B cell (primary cell): ENCODE results near the gene ABCB6. TPM values are rescaled to one million over a fixed set of nuclear protein-coding genes. Genes with fewer than 3 reads are reported as not detected.

Experiments
- ATAC-seq: fragments of 200-7000 bp; cut with Tn5 transposase; one replicate; pipeline ENCODE4 v1.10.0; 2021; ENCODE audit warnings: low read depth, mild to moderate bottlenecking, moderate number of reproducible peaks, moderate library complexity
- CTCF ChIA-PET: fragments of 350-600 bp; sonication (Branson Sonifier 250); formaldehyde crosslinking; loops from one replicate; lab custom pipeline; 2021; ENCODE audit warnings: antibody characterized with exemption, inconsistent platforms; lab: Charles Lee
- POLR2A ChIA-PET: fragments of 350-600 bp; sonication (Branson Sonifier 250); formaldehyde crosslinking; loops from one replicate; lab custom pipeline; 2021; ENCODE audit warnings: antibody characterized with exemption; lab: Charles Lee
- DNase-seq: peaks from one replicate; pipeline ENCODE4 v3.0.0; 2013
- H2AFZ ChIP-seq: 2 replicates; pipeline ENCODE4 v1.6.1; 2012; ENCODE audit warnings: mild to moderate bottlenecking, low read depth, low read length; ENCODE audit not compliant: insufficient read depth, poor library complexity, severe bottlenecking
- H3K27ac ChIP-seq, 2 donors: 1 replicate in 1 of 2; 2 replicates in 1 of 2; pipeline ENCODE4 v1.5.1; 2012 to 2013; ENCODE audit warnings: low read length in 2 of 2, mild to moderate bottlenecking in 2 of 2, moderate library complexity in 1 of 2
- H3K27me3 ChIP-seq, 4 experiments: fragments of 200-600 bp in 1 of 4; sonication (generic) in 1 of 4; replicated peaks in 1 of 4; 1 replicate in 2 of 4; 2 replicates in 2 of 4; pipeline versions ENCODE4 v1.6.1 to v1.7.0; 2013 to 2016; ENCODE audit warnings: low read length in 3 of 4, mild to moderate bottlenecking in 2 of 4, mixed read lengths in 1 of 4, moderate library complexity in 1 of 4; ENCODE audit not compliant: insufficient read depth in 4 of 4, control insufficient read depth in 3 of 4; ENCODE audit errors: control extremely low read depth in 1 of 4
- H3K36me3 ChIP-seq, 2 experiments: replicated peaks in 1 of 2; 1 replicate in 1 of 2; 2 replicates in 1 of 2; pipeline versions ENCODE4 v1.6.1 to v1.7.1; 2013; ENCODE audit warnings: low read length in 1 of 2; ENCODE audit not compliant: insufficient read depth in 2 of 2, control insufficient read depth in 1 of 2; ENCODE audit errors: control extremely low read depth in 1 of 2, extremely low read depth in 1 of 2
- H3K4me1 ChIP-seq, 2 donors: fragments of 200-600 bp in 1 of 2; sonication (generic) in 1 of 2; 1 replicate in 1 of 2; 2 replicates in 1 of 2; pipeline versions ENCODE4 v1.5.1 to v1.6.1; 2013 to 2017; ENCODE audit warnings: low read length in 2 of 2; ENCODE audit not compliant: control insufficient read depth in 2 of 2, insufficient read depth in 2 of 2
- H3K4me2 ChIP-seq: replicated peaks from 2 replicates; pipeline ENCODE3; 2012; ENCODE audit warnings: mild to moderate bottlenecking, low read depth, low read length; ENCODE audit not compliant: poor library complexity, severe bottlenecking
- H3K4me3 ChIP-seq, 5 experiments: fragments of 200-600 bp in 1 of 5; sonication (generic) in 1 of 5; 1 replicate in 3 of 5; 2 replicates in 2 of 5; pipeline versions ENCODE4 v1.5.1 to v1.7.0; 2011 to 2016; ENCODE audit warnings: low read length in 4 of 5, mild to moderate bottlenecking in 4 of 5, low read depth in 2 of 5, control low read depth in 1 of 5, moderate library complexity in 1 of 5; ENCODE audit not compliant: insufficient read depth in 1 of 5; ENCODE audit errors: control extremely low read depth in 1 of 5, extremely low read depth in 1 of 5
- H3K79me2 ChIP-seq: fragments of 200-600 bp; sonication (generic); one replicate; pipeline ENCODE4 v1.6.0; 2016; ENCODE audit warnings: low read length; ENCODE audit not compliant: control insufficient read depth, insufficient read depth
- H3K9ac ChIP-seq: fragments of 200-600 bp; sonication (generic); 2 replicates; pipeline ENCODE4 v1.6.1; 2017; ENCODE audit warnings: mild to moderate bottlenecking, low read length, moderate library complexity
- H3K9me3 ChIP-seq, 3 donors: one replicate each; pipeline versions ENCODE4 v1.6.1 to v1.7.1; 2013; ENCODE audit warnings: low read length in 2 of 3; ENCODE audit not compliant: control insufficient read depth in 2 of 3, insufficient read depth in 1 of 3; ENCODE audit errors: control extremely low read depth in 1 of 3
- H4K20me1 ChIP-seq: 2 replicates; pipeline ENCODE4 v1.6.0; 2012; ENCODE audit warnings: mild to moderate bottlenecking, low read length; ENCODE audit not compliant: insufficient read depth, control insufficient read depth, poor library complexity, severe bottlenecking
- H3K27ac Mint-ChIP-seq: one replicate; pipeline ENCODE4 v1.8.0; 2021; ENCODE audit warnings: mixed read lengths
- H3K27me3 Mint-ChIP-seq: one replicate; pipeline ENCODE4 v1.8.0; 2021; ENCODE audit warnings: mixed read lengths
- H3K4me1 Mint-ChIP-seq: one replicate; pipeline ENCODE4 v1.8.0; 2021; ENCODE audit warnings: mixed read lengths
- H3K4me3 Mint-ChIP-seq: one replicate; pipeline ENCODE4 v1.8.0; 2021; ENCODE audit warnings: mixed read lengths
- H3K9me3 Mint-ChIP-seq: one replicate; pipeline ENCODE4 v1.8.0; 2022; ENCODE audit warnings: mixed read lengths; ENCODE audit not compliant: insufficient read depth
- CTCF ChIP-seq: fragments of 200-600 bp; IDR thresholded peaks from one replicate; pipeline ENCODE4 v1.8.0; 2022; ENCODE audit warnings: antibody characterized with exemption, mild to moderate bottlenecking
- EZH2 ChIP-seq: IDR thresholded peaks from 2 replicates; pipeline ENCODE4 v1.6.1; 2012; ENCODE audit warnings: borderline replicate concordance, low read depth, mild to moderate bottlenecking, moderate library complexity, low read length; ENCODE audit not compliant: insufficient read depth, poor library complexity, severe bottlenecking
- WGBS: methylation state at CpG from one replicate; pipeline ENCODE4 v1.1.5; 2013; ENCODE audit warnings: missing lambda C conversion rate; ENCODE audit not compliant: insufficient coverage; 5-methylcytosine and 5-hydroxymethylcytosine counted together
- intact Hi-C: fragments of 100-400 bp; cut with micrococcal nuclease; formaldehyde crosslinking; loops from one replicate; pipeline ENCODE4 v1.10.0; 2022
- polyA plus RNA-seq: library from polyadenylated mRNA; depleted of rRNA; stranded (reverse); fragments of >200 nt; gene quantifications from 2 replicates; pipeline ENCODE4 v1.2.3, GENCODE V29; 2012
- total RNA-seq, 2 donors: library from RNA; stranded (reverse); fragments of 120-200 nt in 1 of 2; gene quantifications; 1 replicate in 1 of 2; 2 replicates in 1 of 2; pipeline versions ENCODE4 v1.2.3 to v1.2.4, GENCODE V29; 2013 to 2022

The ABCB6 gene
- total and polyA plus RNA-seq, 2 donors (not counting 1 experiment from before 2014, with no cell fraction given): 10.5 to 15.3 TPM

- no peak overlapping the region for H3K4me2 ChIP-seq
- TF ChIP-seq EZH2: no peak
- no peak for TF ChIP-seq CTCF
- H3K9me3 ChIP-seq: no peaks in the 10 kb centered on the region
- ATAC-seq: no peak
- Mint-ChIP-seq H3K4me1 (peaks cover 9% of the 10 kb centered on the region), H3K9me3 (no peaks in the 10 kb centered on the region), H3K4me3 (no peak overlapping the region), H3K27me3 (no peaks in the 10 kb centered on the region), H3K27ac (no peak overlapping the region)
- H3K27me3 ChIP-seq: no peaks in the 10 kb centered on the region
- H2AFZ ChIP-seq: no peak overlapping the region
- DNase-seq: peak; percentile 3
- H3K9ac ChIP-seq: no peak overlapping the region
- peaks cover 0 to 7% of the 10 kb centered on the region in 2 donors for H3K4me1 ChIP-seq
- intact Hi-C loops: no loop called here
- H3K36me3 ChIP-seq: peaks cover 0 to 31% of the 10 kb centered on the region in 2 experiments
- H3K4me3 ChIP-seq: no peak overlapping the region
- H4K20me1 ChIP-seq: peaks cover 21% of the 10 kb centered on the region
- ChIA-PET CTCF (interaction anchor here (3.9 kb wide), 1 partner anchor 12 kb away, joined by 18 read pairs; no protein-coding TSS in a partner anchor), POLR2A (no interaction called here)
- H3K27ac ChIP-seq: no peak overlapping the region
- peaks cover 4% of the 10 kb centered on the region for H3K79me2 ChIP-seq
Observed at GRCh38 chr2:219168932-219169331, 49.8 kb downstream of the ABCB6 start.

- H3K79me2 ChIP-seq: peaks cover 2% of the 10 kb centered on the region
- Mint-ChIP-seq H3K27ac (no peak overlapping the region), H3K4me1 (peaks cover 7% of the 10 kb centered on the region), H3K4me3 (no peak overlapping the region), H3K9me3 (no peaks in the 10 kb centered on the region), H3K27me3 (no peaks in the 10 kb centered on the region)
- CTCF ChIA-PET: no interaction called here
- 41% methylated on average over 3 of the region's 6 CpGs for WGBS
- peaks cover 0 to 6% of the 10 kb centered on the region in 2 donors for H3K4me1 ChIP-seq
- intact Hi-C loops: no loop called here
- H2AFZ ChIP-seq: no peak overlapping the region
- peaks cover 17% of the 10 kb centered on the region for H4K20me1 ChIP-seq
- TF ChIP-seq CTCF (no peak), EZH2 (no peak)
- no peak overlapping the region for H3K27ac ChIP-seq
- H3K4me2 ChIP-seq: no peak overlapping the region
- POLR2A ChIA-PET: no interaction called here
- H3K4me3 ChIP-seq: no peak overlapping the region
- no peaks in the 10 kb centered on the region for H3K27me3 ChIP-seq
- peaks cover 0 to 27% of the 10 kb centered on the region in 2 experiments for H3K36me3 ChIP-seq
- no peaks in the 10 kb centered on the region for H3K9me3 ChIP-seq
- DNase-seq (peak; percentile 5), ATAC-seq (no peak)
- no peak overlapping the region for H3K9ac ChIP-seq
Observed at GRCh38 chr2:219168526-219168925, 50.2 kb downstream of the ABCB6 start.
